D721Med (cell line): Measurements from ENCODE around the gene GAL3ST2.
"Not testable (repeated sequence)": the region's sequence is repeated elsewhere in the genome, so short reads cannot be mapped to it uniquely, and the experiment has no call there.

ENCODE experiments used
- DNase-seq: peaks from one replicate; pipeline ENCODE4 v3.0.0; 2011; ENCODE audit warnings: low spot score; ENCODE audit not compliant: insufficient read length
- FAIRE-seq: peaks from 2 replicates; lab custom pipeline; 2011; peaks lifted over from hg19 to GRCh38; lab: Jason Lieb, UNC
- TF ChIP-seq, protein P1 (sequence below): IDR thresholded peaks from 2 replicates; pipeline ENCODE4 v1.5.1; 2012; ENCODE audit warnings: mild to moderate bottlenecking, control low read depth; ENCODE audit not compliant: insufficient read depth; ENCODE audit errors: missing control alignments

Gene GAL3ST2

DNA sequence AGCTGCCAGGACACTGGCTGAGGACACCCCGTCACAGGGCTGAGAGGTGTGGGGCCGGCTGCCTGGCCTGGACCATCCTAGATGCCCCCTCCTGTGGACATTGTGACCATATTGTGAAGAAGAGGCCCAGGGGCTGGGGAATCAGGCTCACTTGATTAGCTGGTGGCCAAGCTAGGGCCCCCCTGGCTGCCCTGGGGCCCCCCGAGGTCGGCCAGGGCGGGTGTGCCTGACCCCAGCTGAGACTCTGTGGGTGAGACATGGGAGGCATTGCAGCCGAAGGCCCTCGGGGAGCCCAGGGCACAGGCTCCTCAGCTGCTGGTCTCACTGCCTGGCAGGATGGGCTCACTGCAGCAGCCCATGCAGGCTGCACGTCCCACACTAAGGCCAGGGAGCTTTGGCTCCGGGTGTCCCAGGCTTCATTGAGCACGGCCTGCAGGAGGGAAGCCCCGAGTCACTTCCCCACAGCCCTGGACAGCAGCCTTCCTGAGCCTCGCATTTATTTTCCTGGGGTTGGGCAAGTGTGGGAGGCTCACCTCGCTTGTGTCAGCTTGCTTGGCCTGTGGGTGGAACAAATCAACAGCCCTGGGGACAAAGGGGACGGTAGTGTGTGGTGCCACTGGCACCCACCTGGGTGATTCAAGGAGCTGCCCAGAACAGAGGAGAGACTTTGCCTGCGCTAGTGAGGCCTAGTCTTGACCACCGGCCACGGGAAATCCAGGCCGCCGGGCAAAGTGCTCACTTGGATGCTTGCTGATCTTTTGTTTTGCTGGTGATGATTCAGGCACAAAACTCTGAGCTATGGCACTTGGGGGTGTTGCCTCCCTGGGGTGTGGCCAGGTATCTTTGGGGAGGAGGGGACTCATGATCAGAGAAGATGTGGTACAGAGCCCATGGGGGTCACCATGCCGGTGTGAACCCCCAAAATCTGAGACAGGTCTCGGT is 1.3 kb downstream of the GAL3ST2 start:
- TF ChIP-seq, protein P1, sequence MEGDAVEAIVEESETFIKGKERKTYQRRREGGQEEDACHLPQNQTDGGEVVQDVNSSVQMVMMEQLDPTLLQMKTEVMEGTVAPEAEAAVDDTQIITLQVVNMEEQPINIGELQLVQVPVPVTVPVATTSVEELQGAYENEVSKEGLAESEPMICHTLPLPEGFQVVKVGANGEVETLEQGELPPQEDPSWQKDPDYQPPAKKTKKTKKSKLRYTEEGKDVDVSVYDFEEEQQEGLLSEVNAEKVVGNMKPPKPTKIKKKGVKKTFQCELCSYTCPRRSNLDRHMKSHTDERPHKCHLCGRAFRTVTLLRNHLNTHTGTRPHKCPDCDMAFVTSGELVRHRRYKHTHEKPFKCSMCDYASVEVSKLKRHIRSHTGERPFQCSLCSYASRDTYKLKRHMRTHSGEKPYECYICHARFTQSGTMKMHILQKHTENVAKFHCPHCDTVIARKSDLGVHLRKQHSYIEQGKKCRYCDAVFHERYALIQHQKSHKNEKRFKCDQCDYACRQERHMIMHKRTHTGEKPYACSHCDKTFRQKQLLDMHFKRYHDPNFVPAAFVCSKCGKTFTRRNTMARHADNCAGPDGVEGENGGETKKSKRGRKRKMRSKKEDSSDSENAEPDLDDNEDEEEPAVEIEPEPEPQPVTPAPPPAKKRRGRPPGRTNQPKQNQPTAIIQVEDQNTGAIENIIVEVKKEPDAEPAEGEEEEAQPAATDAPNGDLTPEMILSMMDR, result no peak
- no peak for DNase-seq
- FAIRE-seq, result no peak

DNA sequence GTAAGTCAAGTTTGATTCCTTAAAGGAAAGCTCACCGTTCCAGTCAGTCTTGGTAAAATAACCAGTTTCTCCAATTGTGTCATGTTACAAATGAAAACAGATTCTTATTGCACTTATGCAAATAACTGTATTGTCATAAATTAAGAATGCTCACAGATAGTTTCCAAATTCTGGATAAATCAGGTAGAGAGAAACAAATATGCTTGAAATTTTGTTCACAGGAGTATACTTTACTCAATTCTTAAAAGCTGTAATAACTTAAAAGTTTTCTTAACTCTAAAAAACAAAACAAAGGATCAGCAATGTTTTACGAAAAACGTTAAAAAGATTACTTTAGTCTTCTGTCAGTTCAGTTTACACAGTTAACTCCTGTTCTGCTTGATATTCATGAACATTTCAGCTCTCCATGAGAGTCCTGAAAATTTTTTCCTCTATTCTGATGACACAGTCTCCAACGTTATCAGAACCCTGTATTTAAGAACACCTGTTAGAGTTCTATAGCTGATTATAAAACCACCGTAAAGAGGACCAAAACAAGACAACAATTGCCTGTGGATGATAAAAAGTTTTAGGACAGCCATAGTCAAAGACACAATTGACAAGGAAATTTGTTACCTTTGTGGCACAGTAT is 4.4 kb downstream of the GAL3ST2 start:
- TF ChIP-seq, protein P1, result no peak
- FAIRE-seq, result no peak
- DNase-seq, result no peak

DNA sequence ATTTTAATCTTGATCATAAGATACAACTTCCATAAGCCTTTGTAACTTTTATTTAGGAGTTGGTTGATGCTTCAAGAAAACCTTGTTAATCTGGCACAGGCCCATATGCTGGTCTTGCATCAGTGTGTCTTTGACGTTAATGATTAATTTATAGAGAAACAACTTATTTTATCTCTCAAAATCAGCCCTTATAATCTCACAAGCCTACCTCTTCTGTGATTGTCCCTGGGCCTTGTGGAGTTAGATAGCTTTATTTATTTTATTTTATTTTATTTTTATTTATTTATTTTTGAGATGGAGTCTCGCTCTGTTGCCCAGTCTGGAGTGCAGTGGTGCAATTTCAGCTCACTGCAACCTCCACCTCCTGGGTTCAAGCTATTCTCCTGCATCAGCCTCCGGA is 5.4 kb downstream of the GAL3ST2 start:
- not testable (repeated sequence) for FAIRE-seq, DNase-seq

DNA sequence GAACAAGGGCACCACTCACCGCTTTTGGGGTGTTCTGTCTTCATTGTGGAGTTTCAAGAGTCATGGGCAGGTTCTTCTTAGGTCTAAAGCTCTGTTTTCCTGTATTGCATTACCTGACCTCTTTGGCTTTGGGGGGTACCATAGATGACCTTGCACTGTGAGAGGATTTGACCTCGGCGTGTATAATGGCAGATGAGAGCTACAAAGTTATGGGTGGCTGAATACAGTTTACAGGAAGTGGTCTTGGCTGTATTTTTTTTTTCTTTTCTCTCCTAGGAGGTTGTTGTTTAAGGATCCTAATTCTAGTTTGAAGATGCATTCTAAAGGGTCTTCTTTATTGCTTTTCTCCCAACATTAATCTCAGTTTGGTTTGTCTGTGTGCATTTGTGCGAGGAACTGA is 11.5 kb downstream of the GAL3ST2 start:
- no peak for DNase-seq
- no peak for FAIRE-seq

DNA sequence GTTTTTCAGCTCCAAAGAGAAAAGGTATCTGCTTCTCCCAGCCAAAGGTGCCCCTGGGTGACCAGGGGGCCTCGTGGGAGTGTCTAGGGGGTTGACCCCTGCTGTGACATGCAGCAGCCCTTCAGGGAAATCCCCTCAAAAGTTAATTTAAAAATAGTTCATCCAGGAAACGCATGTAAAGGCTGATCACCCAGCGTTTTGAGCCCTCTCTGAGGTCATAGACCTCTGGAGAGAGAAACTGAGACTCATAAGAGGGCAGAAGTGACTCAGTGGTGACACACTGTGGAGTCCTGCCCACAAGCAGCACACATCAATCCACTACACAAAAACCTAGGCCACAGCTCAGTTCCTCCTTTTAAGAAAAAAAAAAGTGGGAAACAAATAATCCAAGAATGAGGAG is 11.9 kb downstream of the GAL3ST2 start:
- FAIRE-seq (no peak), DNase-seq (no peak)
- TF ChIP-seq, protein P1, result no peak

More for the DNA sequence above, 11.5 kb downstream of the GAL3ST2 start:
- TF ChIP-seq, protein P1, result no peak

DNA sequence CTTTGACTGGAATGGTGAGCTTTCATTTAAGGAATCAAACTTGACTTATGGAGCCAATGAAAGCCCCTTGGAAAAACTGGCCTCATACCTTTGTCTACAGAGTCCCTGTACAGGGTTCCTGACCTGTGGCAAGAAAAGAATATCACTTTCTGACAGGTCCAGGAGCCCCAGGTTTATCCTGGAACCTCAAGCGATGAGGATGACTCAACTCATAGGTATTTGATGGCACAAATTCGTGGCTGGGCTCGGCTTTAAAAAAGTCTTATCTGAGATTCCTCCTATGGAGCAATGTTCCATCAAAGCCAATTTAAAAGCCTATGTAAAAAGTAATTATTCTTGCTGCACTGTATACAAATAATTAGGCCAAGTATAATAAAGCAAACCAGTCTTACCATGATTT is 14.8 kb downstream of the GAL3ST2 start:
- not testable (repeated sequence) for DNase-seq, FAIRE-seq

DNA sequence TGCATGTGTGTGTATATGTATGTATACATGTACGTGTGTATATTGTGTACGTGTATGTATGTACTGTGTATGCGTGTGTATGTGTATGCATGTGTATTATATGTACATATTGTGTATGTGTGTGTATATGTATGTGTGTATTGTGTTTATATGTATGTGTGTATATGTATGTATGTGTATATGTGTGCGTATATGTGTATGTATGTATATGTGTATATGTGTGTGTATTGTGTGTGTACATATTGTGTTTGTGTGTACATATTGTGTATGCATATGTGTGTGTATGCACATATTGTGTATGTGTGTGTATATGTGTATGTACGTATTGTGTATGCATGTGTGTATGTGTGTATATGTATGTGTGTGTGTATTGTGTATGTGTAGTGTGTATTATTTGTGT is 16.8 kb downstream of the GAL3ST2 start:
- DNase-seq, result no peak
- TF ChIP-seq, protein P1, result no peak
- peak; percentile 77 for FAIRE-seq

DNA sequence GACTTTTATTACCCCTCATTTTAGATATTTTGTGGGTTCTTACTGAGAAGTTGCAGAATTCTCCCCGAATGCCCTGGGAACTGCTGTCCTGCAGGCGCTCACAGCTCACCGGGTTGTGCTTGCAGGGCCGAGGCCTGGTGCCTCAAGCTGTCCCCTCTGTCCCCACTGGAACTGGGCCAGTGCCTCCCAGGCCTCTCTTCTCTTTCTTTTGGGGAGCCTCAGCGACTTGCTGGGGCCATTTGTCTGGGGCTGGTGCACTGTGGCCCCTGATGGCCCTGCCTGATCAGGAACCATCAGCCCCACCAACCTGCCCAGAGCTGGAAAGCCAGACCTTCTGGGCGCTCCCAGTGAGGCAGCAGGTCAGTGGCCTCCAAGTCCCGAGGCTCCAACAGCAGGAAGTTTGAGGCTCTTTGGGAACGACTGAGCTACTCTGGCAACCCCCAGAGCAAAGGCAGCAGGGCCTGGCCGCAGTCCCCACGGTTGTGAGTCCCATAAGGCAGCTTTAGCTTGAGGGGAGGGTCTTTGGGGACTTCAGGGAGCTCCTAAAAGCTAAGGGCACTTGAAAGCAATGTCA is 17.7 kb downstream of the GAL3ST2 start:
- no peak for FAIRE-seq
- TF ChIP-seq, protein P1, result no peak
- DNase-seq, result no peak
